NCI-H1092 (cell line): Measurements from ENCODE around the gene HOMER1.

Source experiments
- DNase-seq: peaks from one replicate; lab custom pipeline; 2025; lab: John Stamatoyannopoulos, UW

The HOMER1 gene

GRCh38 chr5:79488775-79489174 is 25.2 kb downstream of the HOMER1 start:
- no peak for DNase-seq

GRCh38 chr5:79488058-79488457 is 25.9 kb downstream of the HOMER1 start:
- no peak for DNase-seq

GRCh38 chr5:79487251-79487650 is 26.7 kb downstream of the HOMER1 start:
- DNase-seq = no peak

- DNase-seq = no peak
These were observed 27.8 kb downstream of the HOMER1 start for GRCh38 chr5:79486116-79486515.

GRCh38 chr5:79484731-79485130 is 29.2 kb downstream of the HOMER1 start:
- no peak for DNase-seq

GRCh38 chr5:79481574-79481973 is 32.4 kb downstream of the HOMER1 start:
- no peak for DNase-seq

GRCh38 chr5:79480991-79481390 is 32.9 kb downstream of the HOMER1 start:
- DNase-seq = no peak

GRCh38 chr5:79475152-79475466 is 38.8 kb downstream of the HOMER1 start:
- DNase-seq = no peak

GRCh38 chr5:79474367-79475151 is 39.4 kb downstream of the HOMER1 start:
- DNase-seq = no peak

- no peak for DNase-seq
These were observed 42.4 kb downstream of the HOMER1 start for GRCh38 chr5:79471556-79471955.

- DNase-seq = no peak
These were observed 49.1 kb downstream of the HOMER1 start for GRCh38 chr5:79464695-79465332.

GRCh38 chr5:79464278-79464677 is 49.7 kb downstream of the HOMER1 start:
- DNase-seq = no peak

- DNase-seq = no peak
These were observed 54.3 kb downstream of the HOMER1 start for GRCh38 chr5:79459626-79460025.

- no peak for DNase-seq
These were observed 56.9 kb downstream of the HOMER1 start for GRCh38 chr5:79456890-79457583.

- DNase-seq = no peak
These were observed 57.5 kb downstream of the HOMER1 start for GRCh38 chr5:79456400-79456799.

GRCh38 chr5:79454043-79454442 is 59.9 kb downstream of the HOMER1 start:
- no peak for DNase-seq

GRCh38 chr5:79448336-79448735 is 65.6 kb downstream of the HOMER1 start:
- DNase-seq = no peak

- no peak for DNase-seq
These were observed 77.1 kb downstream of the HOMER1 start for GRCh38 chr5:79436821-79437220.

- DNase-seq = no peak
These were observed 77.7 kb downstream of the HOMER1 start for GRCh38 chr5:79436224-79436623.

GRCh38 chr5:79430196-79430595 is 83.7 kb downstream of the HOMER1 start:
- no peak for DNase-seq

- DNase-seq = no peak
These were observed 90.6 kb downstream of the HOMER1 start for GRCh38 chr5:79423296-79423695.

- no peak for DNase-seq
These were observed 93.7 kb downstream of the HOMER1 start for GRCh38 chr5:79420248-79420647.

- DNase-seq = no peak
These were observed 95.7 kb downstream of the HOMER1 start for GRCh38 chr5:79418276-79418675.
